Activated CD4-positive, alpha-beta T cell treated with anti-CD3 and anti-CD28 coated beads, Interleukin-2, amount 50 U/mL, for 48 hours (primary cell): ENCODE data around the gene GBE1.
"Not testable (repeated sequence)": the region's sequence is repeated elsewhere in the genome, so short reads cannot be mapped to it uniquely, and the experiment has no call there.

Source experiments
- DNase-seq, 2 experiments: peaks; one replicate each; pipeline ENCODE4 v3.0.0-alpha.2; 2020

Gene GBE1

GRCh38 chr3:81752604-81753003 is 8.8 kb downstream of the GBE1 start:
- no peak for DNase-seq

- no peak for DNase-seq
Measured at GRCh38 chr3:81749265-81749664, 12.2 kb downstream of the GBE1 start.

DNA sequence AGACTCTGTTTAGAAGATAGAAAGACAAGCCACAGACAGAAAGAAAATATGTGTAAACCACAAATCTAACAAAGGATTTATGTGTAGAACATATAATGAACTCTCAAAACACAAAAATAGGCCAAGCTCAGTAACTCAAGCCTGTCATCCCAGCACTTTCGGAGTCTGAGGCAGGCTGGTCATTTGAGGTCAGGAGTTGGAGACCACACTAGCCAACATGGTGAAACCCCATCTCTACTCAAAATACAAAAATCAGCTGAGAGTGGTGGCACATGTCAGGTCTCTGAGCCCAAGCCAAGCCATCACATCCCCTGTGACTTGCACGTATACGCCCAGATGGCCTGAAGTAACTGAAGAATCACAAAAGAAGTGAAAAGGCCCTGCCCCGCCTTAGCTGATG is 14.2 kb downstream of the GBE1 start:
- not testable (repeated sequence) for DNase-seq

DNA sequence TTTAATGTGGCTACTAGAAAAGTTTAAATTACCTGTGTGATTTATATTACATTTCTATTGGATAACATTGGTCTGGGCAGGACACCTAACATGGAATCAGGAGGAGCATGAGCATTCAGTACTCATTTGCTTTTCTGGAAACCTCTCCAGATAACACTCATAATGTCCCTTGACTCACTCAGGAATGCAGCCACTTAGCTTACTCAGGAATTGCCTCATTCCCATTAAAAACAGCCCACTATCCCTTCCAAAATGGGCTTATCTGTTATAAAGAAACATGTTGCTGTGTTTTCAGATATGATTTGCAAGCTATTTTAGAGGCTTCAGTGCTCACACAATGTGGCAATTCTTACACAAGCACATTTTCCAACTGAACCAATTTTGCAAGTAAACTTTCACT is 17.1 kb downstream of the GBE1 start:
- DNase-seq = no peak

DNA sequence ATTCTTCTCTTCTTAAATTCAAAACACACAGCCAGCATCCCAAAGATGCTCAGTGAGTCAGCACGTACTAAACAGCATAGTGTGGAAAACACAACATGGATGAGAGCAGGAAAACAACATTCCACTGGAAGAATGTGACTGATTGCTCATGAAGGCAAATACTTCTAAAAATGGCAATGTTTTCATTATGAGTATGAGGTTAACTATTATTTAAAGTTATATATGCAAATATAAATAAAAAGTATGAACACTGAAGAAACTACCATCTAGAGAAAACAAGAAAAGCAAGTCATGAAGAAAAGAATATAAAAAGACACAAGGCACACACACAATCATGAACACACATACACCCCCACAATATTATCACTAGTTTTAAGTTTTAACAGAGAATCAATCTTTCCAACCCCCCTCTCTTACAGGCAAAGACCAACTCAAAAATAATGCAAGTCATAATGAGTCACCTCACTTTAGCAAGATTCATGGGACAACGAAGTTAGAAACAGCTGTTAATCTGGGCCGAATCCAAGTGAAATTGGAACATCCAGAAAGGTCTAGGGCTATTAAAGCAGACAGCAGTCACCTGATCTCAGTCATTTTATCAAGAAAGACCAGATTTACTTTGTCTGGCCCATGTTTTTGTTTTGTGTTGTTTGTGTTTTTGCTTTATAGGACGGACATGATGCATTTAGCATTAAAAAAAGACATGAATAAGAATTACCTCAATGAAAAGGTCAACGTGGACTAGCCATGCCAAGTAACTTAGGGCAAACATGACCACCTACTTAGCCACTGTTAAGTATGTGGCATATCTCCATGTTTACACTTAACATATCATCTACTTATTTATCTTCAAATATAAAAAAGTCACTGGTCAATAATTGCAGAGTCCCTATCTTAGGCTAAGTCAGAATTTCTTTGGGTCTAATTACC is 18.1 kb downstream of the GBE1 start:
- no peak for DNase-seq

DNA sequence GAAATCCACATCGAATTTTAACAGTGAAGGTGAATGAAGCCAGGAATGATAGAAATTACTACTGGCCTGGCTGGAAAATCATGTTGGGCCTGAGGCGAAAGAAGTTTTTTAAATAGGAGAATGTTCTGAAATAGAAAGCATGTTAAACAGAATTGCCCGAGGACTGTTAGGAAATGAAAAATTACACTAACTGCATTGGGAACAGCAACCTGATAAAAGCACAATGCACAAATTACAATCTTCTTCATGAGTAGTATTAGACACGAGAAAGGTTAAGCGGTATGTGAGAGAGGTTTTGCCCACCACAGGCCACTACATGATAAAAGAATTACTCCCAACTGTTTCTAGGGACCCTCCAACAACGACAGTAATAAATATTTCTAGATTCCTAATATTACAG is 18.9 kb downstream of the GBE1 start:
- DNase-seq = no peak

- DNase-seq = no peak
Measured at GRCh38 chr3:81741216-81741615, 20.2 kb downstream of the GBE1 start.

DNA sequence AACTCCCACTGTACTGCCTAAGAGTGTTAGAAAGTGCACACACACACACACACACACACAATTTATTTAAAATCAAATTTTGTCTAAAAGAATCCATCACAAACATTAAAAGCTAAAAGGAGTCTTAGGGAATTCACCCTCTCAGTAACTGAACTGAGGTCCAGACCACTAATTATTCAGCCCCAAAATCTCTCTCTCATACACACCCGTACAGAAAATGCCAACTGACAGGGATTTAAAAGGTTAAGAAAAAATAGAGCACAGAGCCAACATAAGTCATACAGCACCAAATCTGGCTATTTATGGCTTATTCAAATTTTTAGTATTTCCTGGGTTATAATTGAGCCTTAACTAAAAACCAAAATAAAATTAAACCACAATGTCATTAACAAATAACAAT is 20.7 kb downstream of the GBE1 start:
- no peak for DNase-seq

DNA sequence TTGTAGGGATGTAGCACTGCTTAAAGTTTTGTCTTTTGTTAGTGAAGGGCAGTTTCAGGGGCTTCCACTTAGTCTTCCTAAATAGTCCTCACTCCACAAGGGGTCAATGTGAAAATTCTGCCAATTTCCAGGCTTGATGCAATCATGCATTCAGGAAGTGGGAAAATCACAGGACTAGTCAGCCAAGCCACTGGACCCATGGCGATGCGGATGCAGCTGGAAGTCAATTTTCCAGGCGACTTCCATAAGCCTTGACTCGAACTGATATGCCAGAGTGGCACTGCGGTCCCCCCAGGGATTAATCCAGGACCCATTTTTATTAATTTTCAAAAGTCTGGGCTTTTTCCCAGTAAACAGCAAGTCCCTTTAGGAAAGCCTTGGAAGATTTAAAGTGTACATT is 26.1 kb downstream of the GBE1 start:
- DNase-seq = no peak

DNA sequence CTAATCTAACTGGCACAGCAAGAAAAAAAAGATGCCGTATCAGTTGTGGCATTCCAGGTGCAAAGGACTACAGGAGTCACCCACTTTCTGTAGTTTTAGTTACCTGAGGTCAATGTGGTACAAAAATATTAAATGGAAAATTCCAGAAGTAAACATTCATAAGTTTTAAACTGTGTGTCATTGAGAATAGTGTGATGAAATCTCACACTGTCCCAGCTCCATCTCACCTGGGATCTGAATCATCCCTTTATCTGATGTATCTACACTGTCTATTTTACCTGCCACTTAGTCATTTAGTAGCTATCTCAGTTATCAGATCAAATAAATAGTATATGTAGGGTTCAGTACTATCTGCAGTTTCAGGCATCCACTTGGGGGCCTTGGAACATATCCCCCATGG is 26.7 kb downstream of the GBE1 start:
- DNase-seq = no peak

DNA sequence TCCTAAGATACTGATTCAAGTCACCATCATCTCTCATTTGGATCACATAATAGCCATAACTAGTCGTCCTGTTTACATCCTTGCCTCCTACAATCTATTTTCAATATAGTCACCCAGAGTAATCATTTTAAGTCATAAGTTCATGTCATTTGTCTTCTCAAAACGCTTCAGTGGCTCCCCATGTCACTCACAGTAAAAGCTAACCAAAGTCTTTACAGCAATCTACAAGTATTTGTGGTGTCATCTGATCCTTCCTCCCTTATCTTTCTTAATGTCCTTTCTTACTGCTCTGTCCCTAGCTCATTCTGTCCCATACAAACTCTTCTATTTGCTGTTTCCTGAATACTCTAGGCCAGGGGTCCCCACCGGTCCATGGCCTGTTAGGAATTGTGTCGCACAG is 28.8 kb downstream of the GBE1 start:
- no peak for DNase-seq

DNA sequence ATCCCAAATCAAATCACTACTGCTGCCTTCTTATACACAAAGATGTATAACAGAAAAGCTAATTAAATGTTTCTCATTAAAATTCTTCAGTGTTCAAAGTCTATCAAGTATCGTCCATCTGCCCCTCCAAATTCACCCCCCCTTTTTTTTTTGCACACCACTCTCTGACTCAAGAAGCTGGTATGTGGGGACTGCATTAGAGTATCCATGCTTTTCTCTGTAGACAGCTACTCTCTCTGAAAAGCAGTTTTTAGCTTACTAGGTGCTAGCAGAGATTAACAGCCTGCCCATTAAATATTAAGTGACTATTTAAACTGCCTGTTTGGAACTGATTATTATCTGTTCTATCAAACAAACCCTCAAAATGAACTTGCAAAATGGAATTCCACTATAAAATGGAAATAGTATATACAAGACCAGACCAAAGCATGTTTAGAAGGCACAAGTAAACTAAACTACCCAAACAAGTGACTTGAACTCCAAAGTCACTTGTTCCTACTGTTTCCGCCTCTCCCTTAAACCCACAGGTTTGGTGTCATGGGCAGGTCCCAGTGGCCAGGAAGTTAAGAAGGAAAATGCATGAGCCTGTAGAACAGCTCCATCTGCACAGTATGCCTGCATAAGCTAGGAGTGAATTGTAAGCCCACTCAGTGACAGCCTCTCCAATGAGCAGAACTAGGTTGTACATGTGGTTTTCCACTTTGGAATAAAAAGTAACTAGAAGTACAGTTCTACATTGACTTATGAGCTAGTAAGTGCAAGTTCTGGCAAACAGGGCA is 32.5 kb downstream of the GBE1 start:
- no peak for DNase-seq

DNA sequence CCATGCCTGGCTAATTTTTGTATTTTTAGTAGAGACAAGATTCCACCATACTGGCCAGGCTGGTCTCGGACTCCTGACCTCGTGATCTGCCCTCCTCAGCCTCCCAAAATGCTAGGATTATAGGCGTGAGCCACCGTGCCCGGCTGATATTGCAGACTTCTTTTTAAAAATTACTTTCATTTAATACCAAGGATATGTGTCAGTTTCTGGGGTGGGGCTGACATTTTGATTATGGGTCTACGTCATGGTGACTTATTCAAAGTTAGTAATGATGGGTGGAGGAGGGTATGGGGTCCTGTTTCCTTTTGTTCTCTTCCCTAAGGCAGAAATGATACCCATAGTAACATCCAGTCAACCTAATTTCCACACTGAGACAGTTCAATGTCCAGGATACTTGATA is 34.7 kb downstream of the GBE1 start:
- no peak for DNase-seq

DNA sequence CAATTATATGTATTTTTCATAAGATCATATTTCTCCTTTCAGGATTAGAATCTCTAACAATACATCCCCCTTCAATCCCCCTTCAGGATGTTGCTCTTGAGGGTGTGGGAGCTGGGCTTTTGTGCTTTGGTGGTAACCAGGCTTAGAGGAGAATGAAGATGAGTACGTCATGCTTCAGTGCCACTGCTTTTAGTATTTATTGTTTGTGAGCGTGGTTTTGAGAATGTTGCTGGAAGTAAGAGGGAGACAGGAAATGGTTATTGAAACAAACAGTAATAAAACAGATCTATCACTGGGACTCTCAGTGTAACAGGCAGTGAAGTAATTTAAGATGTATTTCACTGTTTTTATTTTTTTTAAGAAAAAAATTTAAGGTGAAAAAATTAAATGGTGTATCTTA is 35.3 kb downstream of the GBE1 start:
- DNase-seq = no peak

- DNase-seq = no peak
Measured at GRCh38 chr3:81723732-81724313, 37.6 kb downstream of the GBE1 start.

DNA sequence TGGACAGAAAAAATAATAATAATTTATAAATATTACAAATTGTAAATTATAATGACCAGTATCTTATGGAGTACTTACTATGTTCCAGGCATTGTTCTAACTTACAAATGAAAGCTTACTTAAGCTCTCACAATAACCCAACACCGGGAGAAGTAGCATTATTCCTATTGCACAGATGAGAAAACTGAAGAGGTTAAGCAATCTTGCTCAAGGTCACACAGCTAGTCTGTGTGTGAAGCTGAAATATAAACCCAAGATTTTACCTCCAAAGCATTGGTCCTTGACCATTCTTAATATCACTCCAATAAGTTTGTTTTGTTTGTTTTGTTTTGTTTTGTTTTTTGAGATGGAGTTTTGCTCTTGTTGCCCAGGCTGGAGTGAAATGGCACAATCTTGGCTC is 43.1 kb downstream of the GBE1 start:
- no peak for DNase-seq

DNA sequence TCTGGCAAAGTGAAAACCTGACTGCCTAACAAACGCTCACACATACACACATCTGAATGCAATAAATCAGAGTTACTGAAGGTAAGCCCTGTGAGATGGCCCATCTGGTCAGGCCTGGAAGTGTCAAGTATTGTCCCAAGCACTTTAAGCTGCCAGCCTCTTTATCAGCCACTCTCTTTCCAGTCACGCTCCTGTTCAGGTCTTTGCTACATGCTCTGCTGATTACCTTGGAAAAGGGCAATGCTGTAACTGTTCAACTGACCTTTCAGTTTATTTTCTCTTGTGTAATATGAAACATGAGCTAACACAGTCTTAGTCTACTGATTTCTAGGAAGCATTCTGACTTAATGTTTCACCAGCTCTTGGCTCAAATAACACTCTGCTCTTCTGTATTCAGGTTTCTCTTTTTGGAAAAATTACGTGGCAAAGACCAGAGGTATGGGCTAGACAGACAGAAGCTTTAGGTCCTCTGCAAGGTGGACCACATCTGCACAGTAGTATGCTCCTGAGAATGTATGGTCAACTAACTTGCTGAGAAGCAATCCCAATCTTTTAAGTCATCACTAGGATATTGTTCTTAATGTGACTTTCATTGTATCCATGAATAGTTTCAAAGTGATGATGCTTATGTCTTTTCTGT is 44.5 kb downstream of the GBE1 start:
- no peak for DNase-seq

DNA sequence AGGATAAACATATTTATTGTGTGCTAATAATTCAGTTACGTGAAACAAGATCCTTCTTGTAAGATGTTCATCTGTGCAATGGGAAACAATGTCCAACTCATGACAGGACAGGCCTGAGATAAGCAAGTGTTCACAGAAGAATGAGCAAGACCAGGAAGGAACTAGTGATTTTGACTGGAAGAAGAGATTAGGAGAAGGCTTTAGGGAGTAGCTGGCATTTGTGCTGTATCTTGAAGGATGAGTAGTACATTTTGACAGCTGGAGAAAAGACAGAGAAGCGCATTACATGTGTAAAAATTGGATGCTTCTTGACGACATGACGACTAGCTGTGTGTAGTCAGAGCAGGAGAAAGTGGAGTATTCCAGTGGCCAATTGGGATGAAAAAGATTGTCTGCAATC is 48.4 kb downstream of the GBE1 start:
- no peak for DNase-seq

GRCh38 chr3:81709606-81710005 is 51.8 kb downstream of the GBE1 start:
- no peak for DNase-seq

- no peak for DNase-seq
Measured at GRCh38 chr3:81707996-81708395, 53.4 kb downstream of the GBE1 start.

DNA sequence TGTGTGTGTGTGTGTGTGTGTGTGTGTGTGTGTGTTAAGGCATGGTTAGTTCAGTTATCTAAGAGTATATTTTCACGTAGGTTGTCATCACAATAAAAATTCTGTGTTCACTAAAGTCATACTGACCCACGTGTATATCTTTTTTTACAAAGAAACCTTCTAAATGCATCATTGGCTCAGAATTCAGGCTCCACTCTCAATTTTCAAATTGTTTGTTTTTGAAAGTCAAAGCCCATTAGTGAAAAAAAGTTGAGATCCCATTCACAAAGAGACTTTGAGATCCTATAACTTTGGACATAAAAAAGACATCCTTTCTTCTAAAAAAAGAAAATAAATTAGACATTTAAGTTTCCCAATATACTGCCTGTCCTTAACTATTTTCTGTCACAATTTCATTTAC is 59.3 kb downstream of the GBE1 start:
- no peak for DNase-seq

DNA sequence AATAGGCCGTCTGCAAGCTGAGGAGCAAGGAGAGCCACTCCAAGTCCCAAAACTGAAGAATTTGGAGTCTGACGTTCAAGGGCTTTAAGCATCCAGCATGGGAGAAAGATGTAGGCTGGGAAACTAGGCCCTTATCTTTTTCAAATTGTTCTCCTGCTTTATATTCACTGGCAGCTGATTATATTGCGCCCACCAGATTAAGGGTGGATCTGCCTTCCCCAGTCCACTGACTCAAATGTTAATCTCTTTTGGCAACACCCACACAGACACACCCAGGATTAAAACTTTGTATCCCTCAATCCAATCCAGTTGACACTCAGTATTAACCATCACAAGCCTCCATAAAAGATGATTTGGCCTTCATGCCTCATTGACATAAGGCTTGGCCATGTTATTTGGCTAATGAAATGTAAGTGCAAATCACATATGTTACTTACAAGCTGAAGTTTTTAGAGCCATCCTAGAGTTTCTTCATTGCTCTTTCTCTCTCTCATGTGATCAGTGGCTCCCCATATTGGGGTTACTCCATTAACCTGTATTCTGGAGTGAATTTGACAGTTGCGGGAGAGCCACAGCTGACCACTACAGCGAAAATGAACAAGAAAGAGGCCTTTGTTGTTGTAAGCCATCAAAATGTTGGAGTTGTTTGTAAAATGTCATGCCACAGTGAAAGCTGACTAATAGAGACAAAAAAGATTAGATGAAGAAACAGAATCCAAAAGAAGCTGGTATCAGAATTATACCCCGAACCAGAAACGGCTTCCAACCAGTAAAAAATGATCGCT is 61.7 kb downstream of the GBE1 start:
- DNase-seq = no peak

- no peak for DNase-seq
Measured at GRCh38 chr3:81696090-81696489, 65.4 kb downstream of the GBE1 start.
